T-helper 2 cell (primary cell): ENCODE measurements around the gene ANKRD33B.

Experiments
- DNase-seq, 5 experiments: peaks; one replicate each; pipeline versions ENCODE4 v3.0.0 to v3.0.0-alpha.2; 2012 to 2022

The ANKRD33B gene

GRCh38 chr5:10579536-10580521 lies 16.0 kb downstream of the ANKRD33B start:
- DNase-seq: no peak

GRCh38 chr5:10580531-10581423 lies 16.9 kb downstream of the ANKRD33B start:
- DNase-seq: no peak

- DNase-seq: no peak
These were observed 17.5 kb downstream of the ANKRD33B start for GRCh38 chr5:10581424-10581748.

- no peak for DNase-seq
These were observed 18.1 kb downstream of the ANKRD33B start for GRCh38 chr5:10581867-10582511.

- DNase-seq: no peak
These were observed 18.6 kb downstream of the ANKRD33B start for GRCh38 chr5:10582512-10582897.

- DNase-seq: peak in 1 of 5 experiments; percentile 35
These were observed 20.0 kb downstream of the ANKRD33B start for GRCh38 chr5:10583663-10584572.

- no peak for DNase-seq
These were observed 21.0 kb downstream of the ANKRD33B start for GRCh38 chr5:10584714-10585517.

- DNase-seq: no peak
These were observed 21.6 kb downstream of the ANKRD33B start for GRCh38 chr5:10585518-10585915.

- no peak for DNase-seq
These were observed 22.1 kb downstream of the ANKRD33B start for GRCh38 chr5:10586008-10586407.

GRCh38 chr5:10586555-10586954 lies 22.7 kb downstream of the ANKRD33B start:
- no peak for DNase-seq

- DNase-seq: no peak
These were observed 24.4 kb downstream of the ANKRD33B start for GRCh38 chr5:10588109-10588775.

GRCh38 chr5:10588779-10589447 lies 25.0 kb downstream of the ANKRD33B start:
- no peak for DNase-seq

GRCh38 chr5:10590226-10590999 lies 26.5 kb downstream of the ANKRD33B start:
- DNase-seq: no peak

- DNase-seq: no peak
These were observed 27.3 kb downstream of the ANKRD33B start for GRCh38 chr5:10591159-10591558.

- no peak for DNase-seq
These were observed 28.1 kb downstream of the ANKRD33B start for GRCh38 chr5:10591966-10592365.

- DNase-seq: no peak
These were observed 28.7 kb downstream of the ANKRD33B start for GRCh38 chr5:10592601-10593000.

GRCh38 chr5:10593531-10594181 lies 29.8 kb downstream of the ANKRD33B start:
- no peak for DNase-seq

- DNase-seq: no peak
These were observed 30.8 kb downstream of the ANKRD33B start for GRCh38 chr5:10594591-10595210.
